H1 (cell line): Measurements from ENCODE around the gene HDLBP. TPM values are rescaled to one million over a fixed set of nuclear protein-coding genes. Genes with fewer than 3 reads are reported as not detected.

Experiments used
- CHD7 ChIP-seq: fragments of 300-600 bp; sonication (generic); IDR thresholded peaks from 2 replicates; pipeline ENCODE4 v1.7.1; 2012; ENCODE audit warnings: low read length, moderate library complexity, mild to moderate bottlenecking, inconsistent platforms; ENCODE audit not compliant: insufficient replicate concordance
- CREB1 ChIP-seq: IDR thresholded peaks from 2 replicates; pipeline ENCODE4 v1.6.1; 2012; ENCODE audit warnings: inconsistent platforms
- E2F6 ChIP-seq: IDR thresholded peaks from 2 replicates; pipeline ENCODE4 v1.6.1; 2012; ENCODE audit warnings: inconsistent platforms
- POU5F1 ChIP-seq: IDR thresholded peaks from 2 replicates; pipeline ENCODE4 v1.6.1; 2011; ENCODE audit warnings: low read depth, mild to moderate bottlenecking, low read length, moderate library complexity
- TAF7 ChIP-seq: optimal IDR thresholded peaks from 2 replicates; pipeline ENCODE3; 2011; ENCODE audit warnings: low read depth, mild to moderate bottlenecking, inconsistent platforms, low read length, moderate library complexity, borderline replicate concordance
- polyA plus RNA-seq, 7 experiments: library from polyadenylated mRNA; depleted of rRNA in 3 of 7; stranded (reverse) in 5 of 7; unstranded in 2 of 7; fragments of >200 nt in 5 of 7; fragments of 200-250 nt in 2 of 7; gene quantifications; 1 replicate in 5 of 7; 2 replicates in 1 of 7; 4 replicates in 1 of 7; pipeline versions ENCODE4 v1.2.1 to v1.2.3, GENCODE V29; 2011 to 2013; ENCODE audit warnings: missing spikeins in 2 of 7, mixed read lengths in 2 of 7
- total RNA-seq: library from RNA; stranded (reverse); fragmentation: NEBNext Ultra II Directional; extraction: Animal tissue kit (Norgen Biotek cat#: 25700); gene quantifications from 2 replicates; pipeline ENCODE4 v1.2.1, GENCODE V29; 2021

HDLBP gene
- total and polyA plus RNA-seq, 2 of the 8 experiments (the other 6 are each of a cell fraction or from before 2014, with no cell fraction given): 185 to 360 TPM

- TF ChIP-seq CHD7 (no peak), E2F6 (no peak), TAF7 (no peak), POU5F1 (no peak), CREB1 (no peak)
These were observed 49.3 kb upstream of the HDLBP start (continued) for GRCh38 chr2:241364781-241365180.
